Measurements from ENCODE around the gene HNRNPH3. TPM values are rescaled to one million over a fixed set of nuclear protein-coding genes. Genes with fewer than 3 reads are reported as not detected.
A peak's percentile ranks its signal among the peaks of the same experiment; 100 is the strongest.

The HNRNPH3 gene
- total and polyA plus RNA-seq, 10 donors = 43.2 to 142 (median 101) TPM

DNA sequence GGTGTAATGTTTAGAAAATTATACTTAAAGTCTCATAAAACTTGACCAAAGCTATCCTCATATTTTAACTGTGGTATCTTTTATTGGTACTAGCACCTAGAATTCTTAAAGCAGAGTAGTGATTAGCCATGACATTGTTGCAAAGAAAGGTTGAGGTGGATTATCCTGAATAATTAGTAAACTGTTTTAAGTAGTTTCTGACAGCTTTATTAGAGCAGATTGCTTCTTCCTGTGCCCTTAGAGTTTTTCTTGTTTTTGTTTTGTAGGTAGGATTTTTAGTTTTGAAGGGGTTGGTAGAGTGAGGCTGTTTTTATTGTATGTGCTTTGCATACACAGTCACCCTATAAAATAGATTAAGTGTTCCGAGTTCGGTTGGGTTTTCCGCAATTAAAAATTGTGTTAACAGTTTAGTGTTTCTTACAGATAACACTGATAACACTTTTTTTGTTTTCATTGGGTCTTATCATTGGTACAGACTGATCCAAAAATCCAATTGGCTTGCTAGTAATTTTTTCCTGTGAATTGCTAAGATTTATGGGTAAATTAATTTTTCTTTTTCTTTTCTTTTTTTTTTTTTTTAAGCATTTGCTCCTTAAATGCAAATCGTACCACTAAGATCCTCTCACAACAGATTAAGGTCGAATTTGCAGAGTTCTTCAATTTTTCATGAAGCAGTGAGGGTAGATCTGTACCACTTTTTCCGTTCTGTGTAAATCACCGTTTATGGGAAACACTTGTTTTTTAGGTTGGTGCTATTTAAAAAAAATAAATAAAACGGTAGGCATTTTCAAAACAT, 3.0 kb downstream of the HNRNPH3 start:
- TF ChIP-seq CTCF (IDR thresholded peaks at IDR 0.05 in 8 of 11, conservative IDR thresholded peaks at IDR 0.05 in 3 of 11) = no peak
- no peak for TF ChIP-seq POLR2AphosphoS5 (IDR thresholded peaks at IDR 0.05)
- TF ChIP-seq POLR2A (IDR thresholded peaks at IDR 0.05) = no peak
- H3K4me1 ChIP-seq = peaks cover 26 to 81% (median 62%) of the 10 kb centered on the region in 6 donors
- no peaks in the 10 kb centered on the region for H3K9me3 ChIP-seq
- DNase-seq = no peak
- H3K36me3 ChIP-seq = peaks cover 0 to 30% (median 20%) of the 10 kb centered on the region in 6 donors
- 2 to 5% (median 4%) methylated on average over 8 of the region's 8 CpGs for WGBS, 5 donors
- peak overlapping the region; percentile 74 to 92 (median 81) for H3K4me3 ChIP-seq
- intact Hi-C loops (cut with DNase I; ENCODE audit: low total_unique reads) = no loop called here
- no peaks in the 10 kb centered on the region for H3K27me3 ChIP-seq (replicated peaks in 1 of 7)
- H3K27ac ChIP-seq = peak overlapping the region in 6 of 8 donors; percentile 30 to 99 (median 99)

GRCh38 chr10:68336754-68337351, 5.0 kb downstream of the HNRNPH3 start:
- TF ChIP-seq POLR2A (IDR thresholded peaks at IDR 0.05) (no peak), POLR2AphosphoS5 (IDR thresholded peaks at IDR 0.05) (no peak), CTCF (IDR thresholded peaks at IDR 0.05 in 8 of 11, conservative IDR thresholded peaks at IDR 0.05 in 3 of 11) (no peak)
- Histone ChIP-seq H3K27ac (peak overlapping the region in 3 of 8 donors; percentile 0 to 99 (median 99)), H3K9me3 (no peaks in the 10 kb centered on the region), H3K36me3 (peaks cover 0 to 50% (median 39%) of the 10 kb centered on the region in 6 donors), H3K27me3 (replicated peaks in 1 of 7) (no peaks in the 10 kb centered on the region), H3K4me1 (peaks cover 26 to 80% (median 54%) of the 10 kb centered on the region in 6 donors), H3K4me3 (peak overlapping the region in 3 of 8 donors; percentile 1 to 92 (median 3))
- DNase-seq = no peak
- intact Hi-C loops (cut with DNase I; ENCODE audit: low total_unique reads) = no loop called here
- 50 to 63% (median 58%) methylated on average over 7 of the region's 7 CpGs for WGBS, 5 donors

- no peaks in the 10 kb centered on the region for H3K9me3 ChIP-seq
- H3K4me3 ChIP-seq = no peak overlapping the region
- no peaks in the 10 kb centered on the region for H3K27me3 ChIP-seq (replicated peaks in 1 of 7)
- peaks cover 10 to 56% (median 33%) of the 10 kb centered on the region in 6 donors for H3K4me1 ChIP-seq
- peaks cover 0 to 87% (median 71%) of the 10 kb centered on the region in 6 donors for H3K36me3 ChIP-seq
- H3K27ac ChIP-seq = no peak overlapping the region
- DNase-seq = no peak
- WGBS, 5 donors = 94 to 96% (median 94%) methylated on average over 8 of the region's 8 CpGs
- TF ChIP-seq POLR2A (IDR thresholded peaks at IDR 0.05) (no peak), POLR2AphosphoS5 (IDR thresholded peaks at IDR 0.05) (no peak), CTCF (IDR thresholded peaks at IDR 0.05 in 8 of 11, conservative IDR thresholded peaks at IDR 0.05 in 3 of 11) (no peak)
- intact Hi-C loops (cut with DNase I; ENCODE audit: low total_unique reads) = no loop called here
Measured at GRCh38 chr10:68340358-68341080, 8.7 kb downstream of the HNRNPH3 start.

All from spleen (tissue), 11 donors.